IMR-90 (cell line): ENCODE results near the gene ADAMTS8. TPM values are rescaled to one million over a fixed set of nuclear protein-coding genes. Genes with fewer than 3 reads are reported as not detected.

Experiments used
- ATAC-seq: fragments of 200-7000 bp; cut with Tn5 transposase; 2 replicates; pipeline ENCODE4 v1.9.1; 2020; ENCODE audit warnings: low read depth, mild to moderate bottlenecking, moderate library complexity
- BruUV-seq: library from RNA; stranded (reverse); fragments of 400-500 nt; replicated peaks from 2 replicates; lab custom pipeline; 2021; lab: Mats Ljungman, UMichigan
- CTCF ChIA-PET: fragments of 300-600 bp; formaldehyde crosslinking; extraction: SDS; loops from one replicate; lab custom pipeline; 2021; ENCODE audit warnings: antibody characterized with exemption; lab: Yijun Ruan, JAX
- POLR2A ChIA-PET: fragments of 300-600 bp; sonication (Branson Sonifier 250); formaldehyde crosslinking; loops from one replicate; lab custom pipeline; 2022; ENCODE audit warnings: antibody characterized with exemption; ENCODE audit not compliant: unreplicated experiment; lab: Charles Lee
- DNase-seq: peaks from one replicate; pipeline ENCODE4 v3.0.0; 2013
- H2AFZ ChIP-seq: replicated peaks from 2 replicates; pipeline ENCODE3; 2013; ENCODE audit warnings: low read length, mild to moderate bottlenecking; ENCODE audit not compliant: poor library complexity
- H2AK5ac ChIP-seq: 2 replicates; pipeline ENCODE4 v1.6.1; 2013; ENCODE audit warnings: low read depth, low read length, inconsistent platforms
- H2AK9ac ChIP-seq: replicated peaks from 2 replicates; pipeline ENCODE3; 2013; ENCODE audit warnings: mild to moderate bottlenecking, low read depth, low read length, moderate library complexity; ENCODE audit not compliant: poor library complexity
- H2BK120ac ChIP-seq: 2 replicates; pipeline ENCODE4 v1.6.1; 2013; ENCODE audit warnings: low read depth, low read length, inconsistent platforms
- H2BK15ac ChIP-seq: 3 replicates; pipeline ENCODE4 v1.6.1; 2013; ENCODE audit warnings: low read depth, low read length, inconsistent platforms
- H2BK20ac ChIP-seq: 2 replicates; pipeline ENCODE4 v1.6.1; 2013; ENCODE audit warnings: low read depth, mild to moderate bottlenecking, inconsistent platforms, low read length, moderate library complexity
- H2BK5ac ChIP-seq: 2 replicates; pipeline ENCODE4 v1.6.1; 2013; ENCODE audit warnings: mild to moderate bottlenecking, low read depth, low read length, inconsistent platforms; ENCODE audit not compliant: poor library complexity, severe bottlenecking
- H3K14ac ChIP-seq: replicated peaks from 2 replicates; pipeline ENCODE4 v1.6.1; 2013; ENCODE audit warnings: low read depth, low read length, inconsistent platforms
- H3K18ac ChIP-seq: 2 replicates; pipeline ENCODE4 v1.6.1; 2013; ENCODE audit warnings: low read depth, low read length, control low read depth
- H3K23ac ChIP-seq: 2 replicates; pipeline ENCODE4 v1.6.1; 2013; ENCODE audit warnings: low read depth, low read length, inconsistent platforms
- H3K27ac ChIP-seq: 2 replicates; pipeline ENCODE4 v1.5.1; 2013; ENCODE audit warnings: mild to moderate bottlenecking, control low read depth, low read length; ENCODE audit not compliant: insufficient read depth
- H3K27me3 ChIP-seq: 2 replicates; pipeline ENCODE4 v1.6.1; 2013; ENCODE audit warnings: low read length; ENCODE audit not compliant: control insufficient read depth, insufficient read depth
- H3K36me3 ChIP-seq: 2 replicates; pipeline ENCODE4 v1.6.1; 2013; ENCODE audit warnings: low read length, mixed read lengths; ENCODE audit not compliant: control insufficient read depth, insufficient read depth
- H3K4ac ChIP-seq: 2 replicates; pipeline ENCODE4 v1.6.1; 2013; ENCODE audit warnings: low read depth, low read length, inconsistent platforms
- H3K4me1 ChIP-seq: 2 replicates; pipeline ENCODE4 v1.6.1; 2013; ENCODE audit warnings: low read length, mixed read lengths; ENCODE audit not compliant: control insufficient read depth, insufficient read depth
- H3K4me2 ChIP-seq: 2 replicates; pipeline ENCODE4 v1.6.1; 2013; ENCODE audit warnings: low read depth, mild to moderate bottlenecking, control low read depth, low read length, moderate library complexity
- H3K4me3 ChIP-seq: 2 replicates; pipeline ENCODE4 v1.5.1; 2013; ENCODE audit warnings: low read depth, mild to moderate bottlenecking, control low read depth, low read length, moderate library complexity; ENCODE audit not compliant: insufficient read depth
- H3K56ac ChIP-seq: 2 replicates; pipeline ENCODE4 v1.6.1; 2013; ENCODE audit warnings: low read length, inconsistent platforms; ENCODE audit not compliant: insufficient read depth; ENCODE audit errors: extremely low read depth
- H3K79me1 ChIP-seq, 2 experiments: 2 replicates each; pipeline ENCODE4 v1.6.1; 2013; ENCODE audit warnings: low read length in 2 of 2, inconsistent platforms in 1 of 2, low read depth in 1 of 2
- H3K9ac ChIP-seq: 2 replicates; pipeline ENCODE4 v1.6.1; 2013; ENCODE audit warnings: low read depth, low read length, control low read depth
- H3K9me1 ChIP-seq: 2 replicates; pipeline ENCODE4 v1.6.1; 2013; ENCODE audit warnings: low read length, inconsistent platforms; ENCODE audit not compliant: insufficient read depth
- H3K9me3 ChIP-seq: 2 replicates; pipeline ENCODE4 v1.6.1; 2013; ENCODE audit warnings: low read length; ENCODE audit not compliant: control insufficient read depth, insufficient read depth
- H4K20me1 ChIP-seq: 2 replicates; pipeline ENCODE4 v1.6.1; 2013; ENCODE audit warnings: low read length, inconsistent platforms; ENCODE audit not compliant: insufficient read depth
- H4K5ac ChIP-seq: 2 replicates; pipeline ENCODE4 v1.6.1; 2013; ENCODE audit warnings: mild to moderate bottlenecking, low read depth, low read length, control low read depth
- H4K8ac ChIP-seq, 2 experiments: 2 replicates each; pipeline ENCODE4 v1.6.1; 2013; ENCODE audit warnings: low read depth in 2 of 2, low read length in 2 of 2, control low read depth in 1 of 2, inconsistent platforms in 1 of 2
- H4K91ac ChIP-seq: 2 replicates; pipeline ENCODE4 v1.6.1; 2013; ENCODE audit warnings: low read depth, low read length, inconsistent platforms; ENCODE audit not compliant: insufficient read depth
- CEBPB ChIP-seq: IDR thresholded peaks from 2 replicates; pipeline ENCODE4 v1.6.1; 2012; ENCODE audit warnings: low read depth, low read length, improper control_type of control experiment
- CHD1 ChIP-seq: IDR thresholded peaks from 2 replicates; pipeline ENCODE4 v1.6.1; 2012; ENCODE audit warnings: low read depth, low read length, improper control_type of control experiment
- FOS ChIP-seq: fragments of 150-350 bp; IDR thresholded peaks from 2 replicates; pipeline ENCODE4 v1.6.1; 2016; ENCODE audit warnings: low read depth, low read length
- MAFK ChIP-seq: IDR thresholded peaks from 2 replicates; pipeline ENCODE4 v1.6.1; 2012; ENCODE audit warnings: low read depth, low read length, improper control_type of control experiment
- MAZ ChIP-seq: IDR thresholded peaks from 2 replicates; pipeline ENCODE4 v1.6.1; 2012; ENCODE audit warnings: low read depth, mild to moderate bottlenecking, low read length, improper control_type of control experiment, moderate library complexity, borderline replicate concordance
- MXI1 ChIP-seq: IDR thresholded peaks from 2 replicates; pipeline ENCODE4 v1.6.1; 2012; ENCODE audit warnings: low read depth, mild to moderate bottlenecking, low read length, moderate library complexity, borderline replicate concordance
- NFE2L2 ChIP-seq: fragments of 150-350 bp; IDR thresholded peaks from 2 replicates; pipeline ENCODE4 v1.6.1; 2016; ENCODE audit warnings: low read depth, mild to moderate bottlenecking, low read length
- POLR2A ChIP-seq: IDR thresholded peaks from 2 replicates; pipeline ENCODE4 v1.6.1; 2012; ENCODE audit warnings: mild to moderate bottlenecking, low read depth, low read length
- RAD21 ChIP-seq: IDR thresholded peaks from 2 replicates; pipeline ENCODE4 v1.6.1; 2012; ENCODE audit warnings: low read length, improper control_type of control experiment
- RCOR1 ChIP-seq: IDR thresholded peaks from 2 replicates; pipeline ENCODE4 v1.6.1; 2012; ENCODE audit warnings: mild to moderate bottlenecking, low read length, improper control_type of control experiment; ENCODE audit not compliant: insufficient replicate concordance
- RFX5 ChIP-seq: IDR thresholded peaks from 2 replicates; pipeline ENCODE4 v1.8.0; 2012; ENCODE audit warnings: low read depth, mild to moderate bottlenecking, low read length, moderate library complexity
- SMC3 ChIP-seq: fragments of 150-350 bp; IDR thresholded peaks from 2 replicates; pipeline ENCODE4 v1.6.1; 2016; ENCODE audit warnings: low read depth, mild to moderate bottlenecking, antibody characterized with exemption, low read length, moderate library complexity
- WGBS, 2 experiments: methylation state at CpG; one replicate each; pipeline versions ENCODE4 v1.1.5 to v1.1.7; 2013; ENCODE audit warnings: missing lambda C conversion rate in 2 of 2; ENCODE audit not compliant: insufficient read length in 1 of 2; ENCODE audit errors: extremely low coverage in 2 of 2; 5-methylcytosine and 5-hydroxymethylcytosine counted together
- dilution Hi-C: fragments of 300-500 bp; cut with HindIII; formaldehyde crosslinking; loops from one replicate; pipeline ENCODE4 v1.14.3; 2018; ENCODE audit warnings: low sequenced_read_pairs; ENCODE audit not compliant: unreplicated experiment
- in situ Hi-C: fragments of 300-500 bp; cut with MboI; formaldehyde crosslinking; loops from 3 replicates; pipeline ENCODE4 v1.14.3; 2019; ENCODE audit warnings: low sequenced_read_pairs, inconsistent platforms, mixed read lengths
- intact Hi-C: fragments of 100-400 bp; cut with micrococcal nuclease; formaldehyde crosslinking; loops from 2 replicates; pipeline ENCODE4 v1.10.0; 2022
- polyA plus RNA-seq, 3 experiments: library from polyadenylated mRNA; depleted of rRNA; stranded (reverse); fragments of >200 nt; gene quantifications; 2 replicates each; pipeline ENCODE4 v1.2.3, GENCODE V29; 2012; ENCODE audit warnings: low replicate concordance in 1 of 3
- total RNA-seq: library from RNA; depleted of rRNA; stranded (reverse); fragments of >200 nt; gene quantifications from 2 replicates; pipeline ENCODE4 v1.2.3, GENCODE V29; 2012
- TF ChIP-seq, protein P1 (sequence below): fragments of 150-350 bp; IDR thresholded peaks from 2 replicates; pipeline ENCODE4 v1.6.1; 2016; ENCODE audit warnings: low read depth, mild to moderate bottlenecking, low read length, moderate library complexity, borderline replicate concordance
- TF ChIP-seq, protein P2 (sequence below): conservative IDR thresholded peaks from 2 replicates; pipeline ENCODE4 v1.5.1; 2012; ENCODE audit warnings: mild to moderate bottlenecking, low read depth, low read length, improper control_type of control experiment

The ADAMTS8 gene
- total and polyA plus RNA-seq, 2 of the 4 experiments (the other 2 are of a cell fraction) = under 0.01 to 0.60 TPM

DNA sequence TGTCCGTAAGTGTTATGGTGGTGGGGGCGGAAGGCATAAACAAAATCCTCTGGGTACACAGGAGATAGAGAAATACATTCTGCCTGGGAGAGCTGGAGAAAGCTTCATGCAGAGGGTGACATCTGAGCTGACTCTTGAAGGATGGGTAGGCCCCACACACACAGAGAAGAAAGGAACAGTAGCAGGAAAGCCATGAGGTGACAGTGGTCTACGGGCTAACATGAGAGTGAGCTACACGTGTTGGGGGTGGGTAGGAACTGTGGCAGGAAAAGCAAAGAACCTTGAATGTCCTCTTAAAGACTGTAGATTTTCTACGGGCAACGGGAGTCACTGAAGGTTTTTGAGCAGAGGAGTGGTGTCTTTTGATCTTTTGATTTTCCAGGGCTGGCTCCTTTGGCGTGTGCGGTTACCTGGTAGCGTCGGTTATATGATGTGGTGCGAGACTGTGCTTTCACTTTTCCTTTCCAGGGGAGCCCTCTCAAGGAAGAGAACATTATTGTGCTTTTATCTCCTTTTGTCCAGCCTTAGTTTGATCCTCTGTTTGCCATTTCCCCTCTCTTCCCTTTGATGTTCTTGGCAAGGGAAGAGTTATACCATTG, 39.7 kb downstream of the ADAMTS8 start:
- H3K4me1 ChIP-seq = peaks cover 19% of the 10 kb centered on the region
- peak overlapping the region; percentile 90; the same call in 2 of the 3 replicates for H2BK15ac ChIP-seq
- H2AFZ ChIP-seq = no peak overlapping the region
- H3K79me1 ChIP-seq = no peaks in the 10 kb centered on the region
- DNase-seq = peak; percentile 27
- ChIA-PET CTCF (interaction anchor here (1.9 kb wide), 1 partner anchor 28 kb away, joined by 5 read pairs; no protein-coding TSS in a partner anchor), POLR2A (no interaction called here)
- H4K91ac ChIP-seq = peak overlapping the region; percentile 65
- peak overlapping the region; percentile 40 for H2BK120ac ChIP-seq
- intact Hi-C loops = loop anchor here (10.0 kb wide), 1 partner anchor 74 kb away; the partner anchor contains the start of gene ZBTB44
- ATAC-seq = no peak
- H3K27ac ChIP-seq = 0 out of 2 replicates have a peak overlapping the region, but pooled peaks have one; percentile 3
- peak overlapping the region; percentile 84 for H2AK5ac ChIP-seq
- peaks cover 4% of the 10 kb centered on the region; the same call in 1 of the 2 replicates for H3K9me1 ChIP-seq
- H3K9me3 ChIP-seq = no peaks in the 10 kb centered on the region
- peak overlapping the region; percentile 19 for H2BK20ac ChIP-seq
- WGBS, 2 experiments = 90% methylated on average over 9 of the region's 11 CpGs; no CpG with 5 or more reads in 1 of the 2 experiments
- H4K20me1 ChIP-seq = peaks cover 4% of the 10 kb centered on the region; the same call in 1 of the 2 replicates
- H4K5ac ChIP-seq = peak overlapping the region; percentile 88
- dilution Hi-C loops = no loop called here
- no TSS peak for BruUV-seq
- peak overlapping the region; percentile 69; the same call in 1 of the 2 replicates for H3K23ac ChIP-seq
- H3K4me3 ChIP-seq = no peak overlapping the region
- H3K4me2 ChIP-seq = no peak overlapping the region
- H3K4ac ChIP-seq = peak overlapping the region; percentile 78
- peak overlapping the region; percentile 51; the same call in 1 of the 2 replicates for H3K14ac ChIP-seq
- in situ Hi-C loops = loop anchor here (25.0 kb wide), 1 partner anchor 176 kb away; no protein-coding TSS in a partner anchor
- peaks cover 22% of the 10 kb centered on the region for H3K27me3 ChIP-seq
- no peaks in the 10 kb centered on the region for H3K36me3 ChIP-seq
- H2AK9ac ChIP-seq = no peak overlapping the region
- peak overlapping the region; percentile 76 for H3K18ac ChIP-seq
- H3K9ac ChIP-seq = no peak overlapping the region
- H2BK5ac ChIP-seq = no peak overlapping the region
- 0 out of 2 replicates have a peak overlapping the region, but pooled peaks have one; percentile 4 for H3K56ac ChIP-seq
- peak overlapping the region; percentile 13 to 69; a peak in 3 of 4 replicates for H4K8ac ChIP-seq
- TF ChIP-seq FOS (no peak), CEBPB (no peak), RCOR1 (no peak), RFX5 (no peak), POLR2A (no peak), MAFK (no peak), RAD21 (no peak), NFE2L2 (no peak), SMC3 (no peak), MXI1 (no peak), MAZ (no peak), CHD1 (no peak)
- TF ChIP-seq, protein P1, sequence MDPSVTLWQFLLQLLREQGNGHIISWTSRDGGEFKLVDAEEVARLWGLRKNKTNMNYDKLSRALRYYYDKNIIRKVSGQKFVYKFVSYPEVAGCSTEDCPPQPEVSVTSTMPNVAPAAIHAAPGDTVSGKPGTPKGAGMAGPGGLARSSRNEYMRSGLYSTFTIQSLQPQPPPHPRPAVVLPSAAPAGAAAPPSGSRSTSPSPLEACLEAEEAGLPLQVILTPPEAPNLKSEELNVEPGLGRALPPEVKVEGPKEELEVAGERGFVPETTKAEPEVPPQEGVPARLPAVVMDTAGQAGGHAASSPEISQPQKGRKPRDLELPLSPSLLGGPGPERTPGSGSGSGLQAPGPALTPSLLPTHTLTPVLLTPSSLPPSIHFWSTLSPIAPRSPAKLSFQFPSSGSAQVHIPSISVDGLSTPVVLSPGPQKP = no peak
- TF ChIP-seq, protein P2, sequence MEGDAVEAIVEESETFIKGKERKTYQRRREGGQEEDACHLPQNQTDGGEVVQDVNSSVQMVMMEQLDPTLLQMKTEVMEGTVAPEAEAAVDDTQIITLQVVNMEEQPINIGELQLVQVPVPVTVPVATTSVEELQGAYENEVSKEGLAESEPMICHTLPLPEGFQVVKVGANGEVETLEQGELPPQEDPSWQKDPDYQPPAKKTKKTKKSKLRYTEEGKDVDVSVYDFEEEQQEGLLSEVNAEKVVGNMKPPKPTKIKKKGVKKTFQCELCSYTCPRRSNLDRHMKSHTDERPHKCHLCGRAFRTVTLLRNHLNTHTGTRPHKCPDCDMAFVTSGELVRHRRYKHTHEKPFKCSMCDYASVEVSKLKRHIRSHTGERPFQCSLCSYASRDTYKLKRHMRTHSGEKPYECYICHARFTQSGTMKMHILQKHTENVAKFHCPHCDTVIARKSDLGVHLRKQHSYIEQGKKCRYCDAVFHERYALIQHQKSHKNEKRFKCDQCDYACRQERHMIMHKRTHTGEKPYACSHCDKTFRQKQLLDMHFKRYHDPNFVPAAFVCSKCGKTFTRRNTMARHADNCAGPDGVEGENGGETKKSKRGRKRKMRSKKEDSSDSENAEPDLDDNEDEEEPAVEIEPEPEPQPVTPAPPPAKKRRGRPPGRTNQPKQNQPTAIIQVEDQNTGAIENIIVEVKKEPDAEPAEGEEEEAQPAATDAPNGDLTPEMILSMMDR = no peak
